HG02571 (cell line): ENCODE measurements around the gene DGKQ.
"Not testable (repeated sequence)": the region's sequence is repeated elsewhere in the genome, so short reads cannot be mapped to it uniquely, and the experiment has no call there.

Experiments used
- ATAC-seq: cut with Tn5 transposase; IDR thresholded peaks from one replicate; pipeline ENCODE4 v1.9.1; 2021; ENCODE audit warnings: mild to moderate bottlenecking, moderate library complexity; ENCODE audit not compliant: unreplicated experiment

The DGKQ gene

DNA sequence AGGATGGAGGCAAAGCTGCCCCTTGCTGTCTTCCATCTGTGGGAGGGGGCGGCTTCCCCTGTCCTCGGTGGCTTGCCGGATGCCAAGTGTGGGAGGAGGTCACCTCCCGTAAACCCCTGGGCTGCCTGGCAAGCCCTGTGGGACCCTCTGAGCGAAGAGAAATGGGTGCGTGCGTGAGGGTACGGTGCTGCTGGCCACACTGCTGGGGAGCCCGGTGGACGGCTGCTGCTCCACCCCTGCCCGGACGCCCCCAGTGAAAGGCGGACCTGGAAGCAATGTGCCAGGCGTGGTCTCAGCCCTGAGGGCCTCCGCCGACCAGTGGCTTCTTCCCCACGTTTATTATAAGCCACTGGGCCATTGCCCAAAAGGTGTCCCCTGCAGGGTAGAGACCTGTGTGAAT lies 8.9 kb upstream of the DGKQ start:
- ATAC-seq = no peak

DNA sequence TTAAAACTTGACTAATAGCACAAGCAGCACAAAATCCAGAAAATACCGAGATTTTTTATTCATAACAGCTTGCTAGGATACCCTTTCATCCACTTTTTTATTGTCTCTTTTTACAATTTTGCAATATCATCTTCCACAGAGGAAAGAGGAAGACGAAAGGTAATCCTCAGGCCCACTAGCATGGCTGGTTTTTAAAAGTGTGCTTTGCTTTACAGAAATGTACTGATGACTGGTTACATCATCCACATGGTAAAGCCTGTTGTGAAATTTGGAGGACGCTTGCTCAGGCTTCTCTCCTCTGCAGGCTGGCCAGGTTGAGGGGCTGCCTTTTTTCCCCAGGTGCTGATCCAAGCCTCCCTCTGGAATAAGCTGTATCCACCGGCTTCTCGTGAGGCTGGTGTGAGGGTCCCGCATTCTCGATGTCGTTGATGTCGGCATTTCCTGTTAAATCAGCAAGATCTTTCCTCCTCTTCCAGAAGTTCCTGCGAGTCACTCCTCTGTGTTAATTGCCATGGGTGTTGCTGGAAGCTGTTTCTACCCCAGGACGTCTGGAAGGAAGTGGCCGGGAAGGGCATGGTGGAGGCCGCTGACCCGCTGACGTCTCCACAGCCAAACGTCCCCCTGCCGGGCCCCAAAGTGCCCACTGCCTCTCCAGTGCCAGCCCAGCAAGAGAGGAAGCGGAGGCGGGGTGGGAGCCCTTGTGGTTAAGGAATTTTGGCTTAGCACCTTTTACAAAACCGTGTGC lies 5.8 kb upstream of the DGKQ start:
- no peak for ATAC-seq

DNA sequence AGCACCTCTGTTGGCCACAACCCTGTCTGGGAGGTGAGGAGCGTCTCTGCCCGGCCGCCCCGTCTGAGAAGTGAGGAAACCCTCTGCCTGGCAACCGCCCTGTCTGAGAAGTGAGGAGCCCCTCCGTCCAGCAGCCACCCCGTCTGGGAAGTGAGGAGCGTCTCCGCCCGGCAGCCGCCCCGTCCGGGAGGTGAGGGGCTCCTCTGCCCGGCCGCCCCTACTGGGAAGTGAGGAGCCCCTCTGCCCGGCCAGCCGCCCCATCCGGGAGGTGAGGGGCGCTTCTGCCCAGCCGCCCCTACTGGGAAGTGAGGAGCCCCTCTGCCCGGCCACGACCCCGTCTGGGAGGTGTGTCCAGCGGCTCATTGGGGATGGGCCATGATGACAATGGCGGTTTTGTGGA lies 2.6 kb upstream of the DGKQ start:
- ATAC-seq = not testable (repeated sequence)

DNA sequence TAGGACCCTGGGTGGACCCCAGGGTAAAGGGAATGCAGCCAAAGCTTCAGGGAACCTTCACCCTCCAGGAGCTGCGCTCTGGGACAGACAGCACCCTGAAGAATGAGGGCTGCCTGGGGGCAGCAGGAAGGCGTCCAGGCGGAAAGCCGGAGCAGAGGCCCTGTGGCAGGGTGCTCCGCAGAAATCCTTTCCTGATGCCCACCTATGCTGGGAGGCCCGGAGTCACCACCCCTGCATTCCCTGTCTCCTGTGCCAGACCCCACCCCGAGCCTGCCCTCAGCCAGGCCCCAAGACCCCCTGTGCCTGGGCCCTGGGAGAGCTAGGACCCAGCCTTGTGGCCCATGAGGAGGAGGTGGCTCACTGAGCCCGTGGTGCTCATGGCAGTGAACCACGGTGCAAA lies 1.3 kb upstream of the DGKQ start:
- ATAC-seq = no peak

DNA sequence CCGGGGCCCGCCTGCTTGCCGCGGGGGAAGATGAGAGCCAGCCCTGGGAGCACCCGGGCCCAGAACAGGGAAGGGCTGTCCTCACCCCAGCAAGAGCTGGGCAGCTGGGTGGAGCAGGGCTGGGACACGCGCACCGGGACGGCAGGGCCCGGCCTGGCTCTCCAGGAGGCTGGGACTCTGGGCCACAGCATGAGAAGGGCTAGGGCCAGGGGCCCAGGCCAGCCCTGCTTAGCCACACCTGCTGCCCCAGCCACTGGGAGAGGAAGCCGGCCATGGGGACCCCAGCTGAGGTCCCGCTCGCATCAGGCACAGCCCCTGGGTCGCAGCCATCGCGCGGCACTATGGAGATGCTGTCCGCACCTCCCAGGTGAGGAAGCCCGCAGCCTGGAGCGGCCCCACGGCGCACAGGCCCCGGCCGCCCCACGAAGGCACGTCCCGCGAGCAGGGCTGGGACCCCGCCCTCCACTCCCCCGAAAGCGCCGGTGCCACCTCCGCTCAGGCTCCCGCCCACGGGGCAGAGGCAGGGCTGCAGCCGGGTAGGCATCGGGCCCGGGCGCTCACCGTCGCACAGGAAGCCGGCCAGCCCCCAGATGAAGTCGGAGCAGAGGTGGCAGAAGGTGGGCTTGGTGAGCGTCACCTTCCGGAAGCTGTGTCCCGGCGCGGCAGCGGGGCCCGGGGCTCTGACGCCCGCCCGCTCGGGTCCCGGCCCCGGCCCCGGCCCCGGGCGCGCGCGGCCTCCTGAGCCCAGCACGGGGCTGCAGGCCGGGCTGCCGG lies 531 bp downstream of the DGKQ start:
- peak; percentile 40 for ATAC-seq

DNA sequence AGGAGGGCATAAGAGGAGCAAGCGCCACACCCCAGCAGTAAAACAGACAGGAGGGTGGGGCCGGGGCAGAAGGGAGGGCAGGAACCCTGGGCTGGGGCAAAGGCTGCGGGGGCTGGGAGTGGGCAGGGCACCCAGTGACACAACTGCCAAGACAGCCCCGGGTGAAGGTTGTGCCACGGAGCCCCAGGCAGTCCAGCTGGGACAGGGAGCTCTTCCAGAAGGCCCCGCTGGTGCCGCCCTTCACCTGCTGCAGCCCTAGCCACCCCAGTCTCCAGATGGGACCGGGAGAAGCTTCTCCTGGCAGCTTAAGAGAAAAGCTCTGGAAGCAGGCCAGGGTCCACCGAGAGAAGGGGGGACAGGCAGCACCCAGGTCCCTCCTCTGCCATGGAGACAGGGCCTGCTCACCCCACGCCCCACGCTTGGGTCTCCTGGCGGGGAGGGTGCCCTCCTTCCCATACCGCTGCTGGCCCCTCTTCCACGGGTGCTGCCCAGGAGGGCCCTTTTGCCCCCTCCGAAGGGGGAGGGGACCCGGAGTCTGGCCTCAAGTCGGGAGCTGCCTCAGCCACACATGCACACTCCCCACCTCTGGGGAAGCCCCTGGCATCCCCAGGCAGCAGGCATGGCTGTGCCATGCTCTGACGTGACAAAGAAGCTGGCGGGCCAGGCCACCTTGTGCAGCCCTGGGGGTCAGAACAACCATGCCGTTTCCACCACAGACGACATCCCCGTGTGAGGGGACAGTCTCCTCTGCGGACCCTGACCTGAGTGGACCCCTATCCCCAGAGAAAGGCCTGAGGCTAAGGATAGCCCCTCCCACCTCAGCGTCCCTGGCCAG lies 1.5 kb downstream of the DGKQ start:
- ATAC-seq = no peak

DNA sequence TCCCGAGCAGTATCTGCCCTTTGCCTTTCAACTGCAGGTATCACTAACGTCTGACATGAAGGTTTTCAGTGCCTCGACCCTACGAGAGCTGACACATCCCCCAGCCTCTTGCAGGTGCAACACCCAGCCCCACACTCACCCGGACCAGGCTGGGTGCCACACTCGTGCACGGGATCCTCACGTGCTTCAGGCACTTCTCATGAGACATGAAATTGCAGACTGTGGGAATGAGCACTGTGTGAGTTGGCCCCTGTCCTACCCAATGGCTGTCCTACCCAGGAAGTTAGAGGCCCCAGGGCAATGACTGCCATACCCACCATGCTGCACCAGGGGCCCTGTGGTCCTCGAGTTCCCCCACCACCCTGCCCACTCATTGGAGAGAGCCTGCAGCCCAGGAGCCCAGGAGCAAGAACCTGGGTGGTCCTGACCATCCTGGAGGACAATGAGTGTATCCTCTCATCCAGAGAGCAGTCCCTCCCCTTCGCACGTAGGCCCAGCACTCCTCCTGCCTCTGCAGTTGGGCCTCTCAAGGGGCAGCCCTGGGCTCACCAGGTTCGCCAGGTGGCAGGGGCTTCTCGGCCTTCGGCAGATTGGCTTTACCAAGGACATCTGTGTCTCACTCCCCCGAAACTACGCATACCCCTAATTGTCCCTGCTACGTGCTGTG lies 2.4 kb downstream of the DGKQ start:
- no peak for ATAC-seq

DNA sequence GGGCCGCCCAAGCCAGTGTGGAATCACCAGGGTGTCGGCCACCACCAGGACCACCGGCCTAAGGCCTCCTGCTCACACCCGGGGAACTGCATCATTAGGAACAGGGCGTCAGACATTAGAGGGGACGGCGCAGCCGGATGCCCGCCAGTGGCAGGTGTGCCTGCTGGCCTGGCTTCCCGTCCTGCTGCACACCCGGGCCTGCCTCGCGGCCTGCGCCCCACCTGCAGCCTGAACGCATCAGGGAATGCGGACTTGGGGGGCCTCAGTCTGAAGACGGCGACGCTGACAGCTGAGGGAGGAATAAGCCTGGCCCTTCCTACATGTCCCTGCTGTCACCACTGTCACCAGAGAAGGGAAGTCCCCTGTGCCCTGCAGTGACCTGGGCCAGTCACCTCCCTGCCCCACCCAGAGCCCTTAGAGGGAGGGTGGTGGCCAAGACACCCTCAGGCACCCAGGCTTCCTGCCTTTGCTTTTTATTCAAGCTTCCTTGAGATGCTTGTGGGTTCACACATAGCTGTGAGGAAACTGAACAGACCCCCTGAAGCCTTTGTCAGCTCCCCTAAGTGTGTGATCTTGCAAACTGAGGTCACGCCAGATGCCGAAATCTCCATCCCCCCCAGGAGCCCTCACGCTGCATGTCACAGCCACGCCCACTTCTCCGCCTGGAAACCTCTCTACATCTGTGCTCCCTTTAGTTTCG lies 3.2 kb downstream of the DGKQ start:
- ATAC-seq = no peak

DNA sequence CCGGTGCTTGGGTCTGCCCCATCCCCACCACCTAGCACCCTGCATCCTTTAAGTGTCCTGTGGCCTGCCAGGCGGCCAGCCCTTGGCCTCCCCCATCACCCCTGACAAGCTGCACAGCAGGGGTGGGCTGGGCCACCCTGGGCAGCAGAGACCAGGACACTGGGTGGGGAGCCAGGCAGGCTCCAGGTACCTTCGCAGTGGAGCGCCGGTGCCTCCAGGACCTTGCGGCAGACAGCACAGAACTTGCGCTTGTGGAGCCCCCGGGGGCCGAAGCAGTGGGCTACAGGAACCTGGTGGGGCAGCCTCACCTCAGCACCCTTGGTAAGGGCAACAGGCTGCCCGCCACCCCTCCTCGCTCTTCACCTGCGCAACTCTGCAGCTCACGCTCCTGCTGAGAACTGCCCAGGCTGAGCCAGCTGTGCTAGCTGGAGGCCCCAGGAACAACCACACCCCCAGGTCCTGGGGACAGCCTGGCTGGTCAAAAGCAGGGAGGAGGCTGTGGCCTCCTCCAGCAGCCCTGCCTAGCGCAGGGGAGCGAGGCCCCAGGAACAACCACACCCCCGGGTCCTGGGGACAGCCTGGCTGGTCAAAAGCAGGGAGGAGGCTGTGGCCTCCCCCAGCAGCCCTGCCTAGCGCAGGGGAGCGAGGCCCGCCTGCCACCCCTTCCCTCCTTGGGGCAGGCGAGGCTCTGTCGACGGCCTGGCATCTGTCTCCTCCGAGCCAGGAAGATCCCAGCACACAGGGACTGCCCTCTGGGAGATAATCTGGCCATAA lies 4.6 kb downstream of the DGKQ start:
- ATAC-seq = no peak

DNA sequence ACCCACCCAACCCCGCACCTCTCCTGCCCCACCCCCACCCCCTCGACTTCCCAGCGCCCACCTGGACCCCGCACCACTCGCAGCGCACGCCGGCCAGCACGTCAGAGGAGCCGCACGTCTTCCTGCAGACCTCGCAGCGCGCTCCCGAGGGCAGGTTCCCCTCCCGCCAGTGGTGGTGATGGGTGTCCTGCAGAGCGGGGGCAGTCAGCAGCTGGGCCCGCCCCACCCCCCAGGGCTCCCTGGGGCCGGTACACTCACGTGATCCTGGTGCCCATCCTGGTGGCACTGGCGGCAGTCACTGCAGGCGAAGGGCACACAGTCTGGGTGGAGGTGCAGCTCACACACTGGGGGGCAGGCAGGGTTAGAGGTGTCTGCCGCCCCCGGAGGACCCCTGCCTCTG lies 5.1 kb downstream of the DGKQ start:
- ATAC-seq = no peak

DNA sequence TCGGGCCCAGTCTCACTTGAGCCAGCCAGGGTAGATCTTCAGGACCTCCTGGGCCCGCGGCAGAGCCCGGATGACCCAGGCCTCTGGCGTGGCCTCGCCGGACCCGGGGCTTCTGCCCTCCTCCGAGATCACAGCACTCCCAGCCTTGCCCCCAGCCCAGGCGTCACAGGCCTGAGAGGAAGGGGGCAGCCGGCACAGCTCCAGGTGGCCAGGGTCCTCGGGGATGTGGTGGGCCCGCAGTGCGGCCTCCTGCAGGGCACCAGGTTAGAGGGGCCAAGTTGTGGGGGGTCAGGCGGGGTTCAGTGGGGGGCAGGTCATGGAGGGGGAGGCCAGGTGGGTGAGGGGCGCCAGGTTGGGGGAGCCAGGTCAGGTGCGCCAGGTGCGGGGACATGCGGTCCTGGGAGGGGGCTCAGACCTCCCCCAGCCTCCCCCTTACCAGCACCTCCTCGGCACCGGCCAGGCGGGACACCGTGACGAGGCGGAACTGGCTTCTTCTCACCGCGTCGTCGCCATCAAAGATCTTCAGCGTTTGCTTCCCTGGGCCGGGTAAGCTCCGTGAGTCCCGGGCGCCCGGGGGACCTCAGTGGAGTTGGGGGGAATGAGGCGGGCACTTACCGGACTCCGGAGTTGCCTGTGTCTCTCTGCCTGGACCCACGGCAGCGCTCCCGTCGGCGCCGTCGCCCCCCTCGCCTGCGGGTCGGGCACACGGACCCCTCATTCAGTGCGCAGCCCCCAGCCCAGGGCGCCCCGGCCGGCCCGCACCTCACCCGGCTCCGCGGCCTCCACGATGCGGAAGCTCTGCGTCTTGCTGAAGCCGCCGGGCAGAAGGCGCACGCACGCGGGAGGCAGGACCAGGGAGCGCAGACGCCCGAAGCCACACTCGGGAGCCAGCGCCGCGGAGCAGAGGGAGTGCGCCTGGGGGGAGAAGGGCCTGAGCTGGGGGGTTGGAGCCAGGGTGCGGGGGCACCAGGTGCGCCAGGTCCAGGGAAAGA lies 6.0 kb downstream of the DGKQ start:
- no peak for ATAC-seq

DNA sequence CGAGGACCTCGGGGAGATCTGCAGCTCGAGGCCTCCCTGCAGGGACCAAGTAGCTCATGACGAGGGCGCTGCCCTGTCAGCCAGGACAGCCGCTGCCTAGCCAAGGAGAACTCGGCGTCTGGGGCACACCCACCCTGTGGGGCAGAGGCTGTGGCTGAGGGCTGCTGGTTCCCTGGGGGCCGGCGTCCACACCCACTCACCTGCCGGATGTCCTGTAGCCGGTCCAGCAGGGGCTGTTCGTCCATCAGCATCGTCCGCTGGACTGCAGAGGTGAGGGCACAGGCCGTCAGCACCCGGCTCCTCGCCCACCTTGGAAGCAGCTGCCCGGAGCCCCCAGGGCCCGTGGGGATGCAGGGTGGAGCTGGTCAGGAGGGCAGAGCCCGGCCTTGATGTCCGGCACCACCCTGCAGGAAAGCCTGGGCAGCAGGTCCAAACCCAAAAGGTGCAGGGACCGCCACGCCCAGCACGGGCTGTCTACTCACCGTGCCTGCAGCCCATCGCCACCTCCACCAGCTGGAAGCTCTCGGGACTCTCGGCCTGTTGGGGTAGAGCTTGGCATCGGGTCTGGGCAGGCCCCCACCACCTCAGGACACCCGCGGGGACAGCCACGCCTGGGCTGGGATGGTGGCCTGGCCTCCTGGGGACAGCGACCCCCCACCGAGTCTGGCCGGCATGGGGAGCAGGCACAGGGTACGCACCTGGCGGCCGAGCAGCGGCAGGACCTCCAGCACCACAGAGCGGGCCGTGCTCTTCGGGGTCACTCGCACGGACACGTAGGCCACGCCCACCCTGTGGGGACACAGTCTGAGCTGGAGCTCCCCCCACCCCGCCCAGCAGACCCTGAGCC lies 6.9 kb downstream of the DGKQ start:
- ATAC-seq = no peak

DNA sequence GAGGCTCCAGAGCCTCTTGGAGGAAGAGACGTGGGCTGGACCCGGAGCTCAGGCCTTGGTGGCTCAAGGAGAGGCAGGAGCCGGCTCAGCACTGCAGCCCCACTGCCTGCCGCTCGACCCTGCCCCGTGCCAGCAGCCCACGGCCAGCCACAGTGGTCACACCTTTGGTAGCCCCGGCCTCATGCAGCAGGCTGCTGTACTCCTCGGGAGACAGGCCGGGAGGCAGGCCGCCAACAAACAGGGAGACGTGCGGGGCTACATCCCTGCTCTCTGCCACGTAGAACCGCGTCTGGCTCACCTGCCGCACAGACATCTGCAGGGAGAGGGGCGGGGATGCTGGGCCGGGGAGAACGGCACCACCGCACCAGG lies 7.6 kb downstream of the DGKQ start:
- ATAC-seq = no peak

DNA sequence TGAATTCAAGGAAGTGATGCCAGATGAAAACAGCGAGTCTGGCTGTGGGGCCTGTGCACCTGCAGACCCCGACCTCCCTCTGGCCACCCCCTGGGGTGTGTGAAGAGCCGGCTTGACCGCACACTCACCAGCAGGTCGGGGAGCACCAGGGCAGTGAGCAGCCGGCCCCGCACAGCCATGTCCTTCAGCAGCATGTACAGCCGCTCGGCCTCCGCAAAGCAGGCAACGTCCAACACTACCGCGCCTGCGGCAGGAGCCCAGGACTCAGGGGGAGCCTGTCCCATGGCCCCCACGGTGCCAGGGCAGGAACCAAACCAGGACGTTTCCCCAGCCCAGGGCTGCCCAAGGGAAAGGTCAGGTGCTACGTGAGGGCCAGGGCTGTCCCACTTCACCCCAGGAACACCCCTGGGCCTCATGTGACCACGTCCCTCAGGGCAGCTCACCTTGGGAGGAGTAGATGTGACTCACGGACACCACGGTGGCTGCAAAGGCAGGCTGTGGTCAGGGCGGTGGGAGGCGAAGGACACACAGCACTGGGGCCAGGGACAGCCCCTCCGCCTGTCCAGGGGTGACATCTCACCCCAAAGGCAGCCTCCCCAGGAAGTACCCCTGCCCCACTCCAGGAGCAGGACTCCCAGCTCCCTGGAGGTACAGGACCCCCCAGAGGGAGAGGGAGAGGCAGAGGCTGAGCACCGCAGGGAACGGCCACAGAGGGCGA lies 8.2 kb downstream of the DGKQ start:
- ATAC-seq = no peak

DNA sequence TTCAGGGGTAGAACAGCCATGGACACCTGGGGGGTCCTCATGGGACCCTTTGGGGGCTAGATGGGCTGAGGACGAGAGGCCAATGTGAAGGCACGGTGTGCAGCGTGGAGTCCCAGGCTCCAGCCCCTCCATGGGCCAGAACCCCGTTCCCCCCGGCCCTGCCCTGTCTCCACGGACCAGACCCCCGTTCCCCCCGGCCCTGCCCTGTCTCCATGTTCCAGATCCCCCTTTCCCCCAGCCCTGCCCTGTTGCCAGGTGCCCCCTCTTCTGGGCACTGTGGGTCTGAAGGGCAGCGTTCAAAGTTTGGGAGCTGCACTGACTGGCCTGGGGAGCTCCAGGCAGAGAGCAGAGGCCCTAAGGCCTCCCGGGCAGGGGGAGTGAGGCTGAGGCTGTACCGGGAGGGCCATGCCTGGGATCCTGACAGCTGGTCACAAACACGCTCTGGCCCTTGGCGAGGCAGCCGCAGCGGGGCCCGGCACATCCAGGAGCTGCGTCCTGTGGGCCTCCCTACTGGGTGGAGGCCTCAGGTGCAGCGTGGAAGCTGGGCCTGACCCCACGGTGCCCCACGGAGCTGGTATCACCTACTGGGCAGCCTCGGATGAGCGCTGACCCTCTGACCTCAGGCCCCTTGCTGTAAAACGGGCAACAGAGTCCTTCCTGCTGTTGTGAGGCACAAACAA lies 8.9 kb downstream of the DGKQ start:
- no peak for ATAC-seq
